ENCODE data around the gene TBX2.

GRCh38 chr17:61405686-61406536, 6.3 kb downstream of the TBX2 start:
- TF ChIP-seq, protein P1, sequence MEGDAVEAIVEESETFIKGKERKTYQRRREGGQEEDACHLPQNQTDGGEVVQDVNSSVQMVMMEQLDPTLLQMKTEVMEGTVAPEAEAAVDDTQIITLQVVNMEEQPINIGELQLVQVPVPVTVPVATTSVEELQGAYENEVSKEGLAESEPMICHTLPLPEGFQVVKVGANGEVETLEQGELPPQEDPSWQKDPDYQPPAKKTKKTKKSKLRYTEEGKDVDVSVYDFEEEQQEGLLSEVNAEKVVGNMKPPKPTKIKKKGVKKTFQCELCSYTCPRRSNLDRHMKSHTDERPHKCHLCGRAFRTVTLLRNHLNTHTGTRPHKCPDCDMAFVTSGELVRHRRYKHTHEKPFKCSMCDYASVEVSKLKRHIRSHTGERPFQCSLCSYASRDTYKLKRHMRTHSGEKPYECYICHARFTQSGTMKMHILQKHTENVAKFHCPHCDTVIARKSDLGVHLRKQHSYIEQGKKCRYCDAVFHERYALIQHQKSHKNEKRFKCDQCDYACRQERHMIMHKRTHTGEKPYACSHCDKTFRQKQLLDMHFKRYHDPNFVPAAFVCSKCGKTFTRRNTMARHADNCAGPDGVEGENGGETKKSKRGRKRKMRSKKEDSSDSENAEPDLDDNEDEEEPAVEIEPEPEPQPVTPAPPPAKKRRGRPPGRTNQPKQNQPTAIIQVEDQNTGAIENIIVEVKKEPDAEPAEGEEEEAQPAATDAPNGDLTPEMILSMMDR (conservative IDR thresholded peaks at IDR 0.05; ENCODE audit: low read length): no peak
- no peak for TF ChIP-seq EZH2phosphoT487 (IDR thresholded peaks at IDR 0.05; ENCODE audit: borderline replicate concordance)
